A549 (cell line): ENCODE data around the gene OXA1L. TPM values are rescaled to one million over a fixed set of nuclear protein-coding genes. Genes with fewer than 3 reads are reported as not detected.
"Not testable (repeated sequence)": the region's sequence is repeated elsewhere in the genome, so short reads cannot be mapped to it uniquely, and the experiment has no call there.

Experiments used
- ATAC-seq, 2 experiments: fragments of 200-7000 bp in 1 of 2; fragments of >200 bp in 1 of 2; cut with Nextera tagmentation in 1 of 2; cut with Tn5 transposase in 1 of 2; 3 replicates each; pipeline versions ENCODE4 v1.8.0 to v1.9.1; 2018 to 2020; ENCODE audit warnings: mild to moderate bottlenecking in 1 of 2, moderate library complexity in 1 of 2
- CTCF ChIA-PET: fragments of 300-600 bp; sonication (Branson Sonifier 250); formaldehyde crosslinking; extraction: SDS; loops from one replicate; lab custom pipeline; 2021; ENCODE audit warnings: antibody characterized with exemption, inconsistent platforms; lab: Yijun Ruan, JAX
- POLR2A ChIA-PET: fragments of 350-600 bp; formaldehyde crosslinking; extraction: SDS; loops from one replicate; lab custom pipeline; 2021; ENCODE audit warnings: antibody characterized with exemption, inconsistent platforms; lab: Yijun Ruan, JAX
- DNase-seq, 2 experiments: peaks; one replicate each; pipeline versions ENCODE4 v3.0.0 to v3.0.0-alpha.2; 2011 to 2016; ENCODE audit warnings: low read depth in 1 of 2, low spot score in 1 of 2
- FAIRE-seq: peaks from 2 replicates; lab custom pipeline; 2011; peaks lifted over from hg19 to GRCh38; lab: Jason Lieb, UNC
- H3K27ac ChIP-seq, 2 experiments: fragments of >200 bp; sonication (Bioruptor Twin); formaldehyde crosslinking; 3 replicates each; pipeline ENCODE4 v1.5.1; 2016 to 2017
- H3K4me1 ChIP-seq: fragments of >200 bp; sonication (Bioruptor Twin); formaldehyde crosslinking; 3 replicates; pipeline ENCODE4 v1.6.1; 2016
- H3K4me2 ChIP-seq: fragments of >200 bp; sonication (Bioruptor Twin); formaldehyde crosslinking; 3 replicates; pipeline ENCODE4 v1.6.1; 2016
- H3K4me3 ChIP-seq: fragments of >200 bp; sonication (Bioruptor Twin); formaldehyde crosslinking; 3 replicates; pipeline ENCODE4 v1.5.1; 2016
- H3K9me3 ChIP-seq: fragments of >200 bp; sonication (Bioruptor Twin); formaldehyde crosslinking; 3 replicates; pipeline ENCODE4 v1.6.1; 2016
- CHD4 ChIP-seq: fragments of 200-600 bp; sonication (generic); IDR thresholded peaks from 2 replicates; pipeline ENCODE4 v1.6.1; 2016; ENCODE audit warnings: antibody characterized with exemption, mild to moderate bottlenecking, borderline replicate concordance
- EP300 ChIP-seq, 2 experiments: fragments of >200 bp; sonication (Bioruptor Twin); formaldehyde crosslinking; IDR thresholded peaks; 2 replicates in 1 of 2; 3 replicates in 1 of 2; pipeline ENCODE4 v1.6.1; 2016 to 2017
- GATA3 ChIP-seq: IDR thresholded peaks from 2 replicates; pipeline ENCODE4 v1.6.1; 2012; ENCODE audit warnings: borderline replicate concordance
- HOXB13 ChIP-seq: fragments of 250-450 bp; sonication (Bioruptor Pico); IDR thresholded peaks from 2 replicates; pipeline ENCODE4 v1.5.0; 2020; ENCODE audit warnings: low read depth, mild to moderate bottlenecking, moderate library complexity
- JUN ChIP-seq, 2 experiments: fragments of >200 bp; sonication (Bioruptor Twin); formaldehyde crosslinking; IDR thresholded peaks; 2 replicates in 1 of 2; 3 replicates in 1 of 2; pipeline ENCODE4 v1.6.1; 2016 to 2017
- KDM5A ChIP-seq: fragments of 200-600 bp; sonication (generic); IDR thresholded peaks from 2 replicates; pipeline ENCODE4 v1.6.1; 2016; ENCODE audit warnings: antibody characterized with exemption, mild to moderate bottlenecking
- MAZ ChIP-seq: fragments of 150-350 bp; IDR thresholded peaks from 2 replicates; pipeline ENCODE4 v1.6.1; 2014; ENCODE audit warnings: antibody characterized with exemption, low read depth, low read length, borderline replicate concordance
- PHF8 ChIP-seq: fragments of 200-600 bp; sonication (generic); IDR thresholded peaks from 2 replicates; pipeline ENCODE4 v1.6.1; 2016; ENCODE audit warnings: low read depth, mild to moderate bottlenecking, antibody characterized with exemption, moderate library complexity, borderline replicate concordance
- POLR2AphosphoS2 ChIP-seq: conservative IDR thresholded peaks from 2 replicates; pipeline ENCODE4 v1.6.1; 2012; ENCODE audit warnings: low read length, improper control_type of control experiment, inconsistent platforms
- RCOR1 ChIP-seq: fragments of 150-350 bp; IDR thresholded peaks from 2 replicates; pipeline ENCODE4 v1.6.1; 2014; ENCODE audit warnings: antibody characterized with exemption, low read length, low read depth
- ZC3H11A ChIP-seq: fragments of 450-650 bp; IDR thresholded peaks from 2 replicates; pipeline ENCODE4 v1.6.1; 2014; ENCODE audit warnings: antibody characterized with exemption, mild to moderate bottlenecking
- WGBS: methylation state at CpG from one replicate; pipeline ENCODE4 v1.1.6; 2017; ENCODE audit errors: missing lambda C conversion rate; 5-methylcytosine and 5-hydroxymethylcytosine counted together
- polyA plus RNA-seq, 4 experiments: library from polyadenylated mRNA; depleted of rRNA in 3 of 4; stranded (reverse); fragments of >200 nt; fragmentation: RNase III in 1 of 4; extraction: RNeasy Plus Mini Kit Qiagen cat#74134 plus additional on column Dnase treatment in 1 of 4; gene quantifications; 2 replicates in 3 of 4; 3 replicates in 1 of 4; pipeline ENCODE4 v1.2.3, GENCODE V29; 2011 to 2017
- TF ChIP-seq, protein P1 (sequence below): fragments of 250-450 bp; sonication (Bioruptor Pico); IDR thresholded peaks from 2 replicates; pipeline ENCODE4 v1.5.0; 2021; ENCODE audit warnings: mild to moderate bottlenecking, moderate library complexity, borderline replicate concordance
- TF ChIP-seq, protein P2 (sequence below): IDR thresholded peaks from 2 replicates; pipeline ENCODE4 v1.6.1; 2012
- TF ChIP-seq, protein P3 (sequence below): fragments of >200 bp; sonication (Bioruptor Twin); formaldehyde crosslinking; IDR thresholded peaks from 2 replicates; pipeline ENCODE4 v1.6.1; 2016
- TF ChIP-seq, protein P4 (sequence below): fragments of 250-450 bp; sonication (Bioruptor Pico); IDR thresholded peaks from 2 replicates; pipeline ENCODE4 v1.5.0; 2020; ENCODE audit warnings: low read depth, mild to moderate bottlenecking, moderate library complexity
- TF ChIP-seq, protein P5 (sequence below): fragments of 450-650 bp; IDR thresholded peaks from 2 replicates; pipeline ENCODE4 v1.6.1; 2014; ENCODE audit warnings: antibody characterized with exemption

OXA1L gene
- polyA plus RNA-seq, 2 of the 4 experiments (the other 2 are of a cell fraction), result 133 to 199 TPM

DNA sequence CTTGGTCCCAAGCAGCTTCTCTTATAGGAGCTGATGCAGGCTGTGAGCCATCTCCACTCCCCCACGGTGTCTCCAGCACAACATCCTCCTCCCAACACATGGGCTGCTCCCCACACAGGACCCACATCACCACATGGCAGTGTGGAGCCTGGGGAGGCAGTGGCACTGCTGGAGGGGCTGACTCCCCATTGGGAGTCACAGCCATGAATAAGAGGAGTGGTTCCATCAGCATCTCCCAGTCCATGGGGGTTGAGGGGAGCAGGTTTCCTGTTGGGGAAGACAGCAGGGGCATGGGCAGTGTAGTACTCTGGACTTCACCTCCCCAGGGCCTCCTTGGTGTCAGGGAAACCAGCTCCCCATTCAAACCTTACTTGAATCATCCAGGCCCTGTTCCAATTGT lies 40.5 kb upstream of the OXA1L start:
- POLR2A ChIA-PET, result no interaction called here
- CTCF ChIA-PET, result interaction anchor here (0.7 to 1.9 kb wide), 2 partner anchors 25 to 52 kb away, joined by 3 to 4 read pairs; no protein-coding TSS in a partner anchor

DNA sequence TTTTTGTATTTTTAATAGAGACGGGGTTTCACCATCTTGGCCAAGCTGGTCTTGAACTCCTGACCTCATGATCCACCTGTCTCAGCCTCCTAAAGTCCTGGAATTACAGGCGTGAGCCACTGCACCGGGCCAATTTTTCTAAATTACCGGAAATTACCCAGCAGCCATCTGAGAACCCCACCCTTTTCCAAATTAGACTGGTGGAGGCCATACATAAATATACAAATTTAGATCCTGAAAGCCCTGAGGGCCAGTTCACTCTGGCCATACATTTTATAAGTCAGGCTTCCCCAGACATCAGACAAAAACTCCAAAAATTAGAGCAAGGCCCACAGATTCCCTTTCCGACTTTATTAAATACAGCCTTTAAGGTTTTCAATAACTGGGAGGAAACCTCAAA lies 34.4 kb upstream of the OXA1L start:
- H3K4me1 ChIP-seq, H3K4me3 ChIP-seq, FAIRE-seq, H3K9me3 ChIP-seq, H3K27ac ChIP-seq, ATAC-seq, DNase-seq, H3K4me2 ChIP-seq, POLR2A ChIA-PET: not testable (repeated sequence)
- WGBS, result 71% methylated on average over 5 of the region's 5 CpGs
- CTCF ChIA-PET, result interaction anchor here (1.2 to 1.3 kb wide), 2 partner anchors 73 to 161 kb away, joined by 3 read pairs; no protein-coding TSS in a partner anchor

More for the DNA sequence above, 40.5 kb upstream of the OXA1L start:
- no peak for TF ChIP-seq JUN (IDR thresholded peaks at IDR 0.05)
- no peak for TF ChIP-seq GATA3
- TF ChIP-seq, protein P1, sequence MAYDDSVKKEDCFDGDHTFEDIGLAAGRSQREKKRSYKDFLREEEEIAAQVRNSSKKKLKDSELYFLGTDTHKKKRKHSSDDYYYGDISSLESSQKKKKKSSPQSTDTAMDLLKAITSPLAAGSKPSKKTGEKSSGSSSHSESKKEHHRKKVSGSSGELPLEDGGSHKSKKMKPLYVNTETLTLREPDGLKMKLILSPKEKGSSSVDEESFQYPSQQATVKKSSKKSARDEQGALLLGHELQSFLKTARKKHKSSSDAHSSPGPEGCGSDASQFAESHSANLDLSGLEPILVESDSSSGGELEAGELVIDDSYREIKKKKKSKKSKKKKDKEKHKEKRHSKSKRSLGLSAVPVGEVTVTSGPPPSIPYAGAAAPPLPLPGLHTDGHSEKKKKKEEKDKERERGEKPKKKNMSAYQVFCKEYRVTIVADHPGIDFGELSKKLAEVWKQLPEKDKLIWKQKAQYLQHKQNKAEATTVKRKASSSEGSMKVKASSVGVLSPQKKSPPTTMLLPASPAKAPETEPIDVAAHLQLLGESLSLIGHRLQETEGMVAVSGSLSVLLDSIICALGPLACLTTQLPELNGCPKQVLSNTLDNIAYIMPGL (CRISPR knock-in tag), result no peak
- TF ChIP-seq PHF8, result no peak
- TF ChIP-seq, protein P2, sequence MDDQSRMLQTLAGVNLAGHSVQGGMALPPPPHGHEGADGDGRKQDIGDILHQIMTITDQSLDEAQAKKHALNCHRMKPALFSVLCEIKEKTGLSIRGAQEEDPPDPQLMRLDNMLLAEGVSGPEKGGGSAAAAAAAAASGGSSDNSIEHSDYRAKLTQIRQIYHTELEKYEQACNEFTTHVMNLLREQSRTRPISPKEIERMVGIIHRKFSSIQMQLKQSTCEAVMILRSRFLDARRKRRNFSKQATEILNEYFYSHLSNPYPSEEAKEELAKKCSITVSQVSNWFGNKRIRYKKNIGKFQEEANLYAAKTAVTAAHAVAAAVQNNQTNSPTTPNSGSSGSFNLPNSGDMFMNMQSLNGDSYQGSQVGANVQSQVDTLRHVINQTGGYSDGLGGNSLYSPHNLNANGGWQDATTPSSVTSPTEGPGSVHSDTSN, result no peak
- no peak for TF ChIP-seq EP300 (IDR thresholded peaks at IDR 0.05)
- no peak for TF ChIP-seq POLR2AphosphoS2
- TF ChIP-seq, protein P3, sequence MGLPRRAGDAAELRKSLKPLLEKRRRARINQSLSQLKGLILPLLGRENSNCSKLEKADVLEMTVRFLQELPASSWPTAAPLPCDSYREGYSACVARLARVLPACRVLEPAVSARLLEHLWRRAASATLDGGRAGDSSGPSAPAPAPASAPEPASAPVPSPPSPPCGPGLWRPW, result no peak
- TF ChIP-seq CHD4, result no peak
- no peak for TF ChIP-seq KDM5A
- no peak for TF ChIP-seq RCOR1
- no peak for TF ChIP-seq HOXB13 (CRISPR knock-in tag)
- no peak for TF ChIP-seq ZC3H11A
- TF ChIP-seq, all 56 proteins: peak for 0
- peaks cover 7% of the 10 kb centered on the region; the same call in 2 of the 3 replicates for H3K9me3 ChIP-seq
- ATAC-seq, result no peak; a peak in 1 of 6 replicates
- WGBS, result 13% methylated on average over 1 of the region's 1 CpG
- no peak overlapping the region for H3K4me3 ChIP-seq
- H3K27ac ChIP-seq, result no peak overlapping the region
- H3K4me2 ChIP-seq, result no peak overlapping the region
- no peaks in the 10 kb centered on the region for H3K4me1 ChIP-seq
- FAIRE-seq, result no peak
- DNase-seq, result no peak

DNA sequence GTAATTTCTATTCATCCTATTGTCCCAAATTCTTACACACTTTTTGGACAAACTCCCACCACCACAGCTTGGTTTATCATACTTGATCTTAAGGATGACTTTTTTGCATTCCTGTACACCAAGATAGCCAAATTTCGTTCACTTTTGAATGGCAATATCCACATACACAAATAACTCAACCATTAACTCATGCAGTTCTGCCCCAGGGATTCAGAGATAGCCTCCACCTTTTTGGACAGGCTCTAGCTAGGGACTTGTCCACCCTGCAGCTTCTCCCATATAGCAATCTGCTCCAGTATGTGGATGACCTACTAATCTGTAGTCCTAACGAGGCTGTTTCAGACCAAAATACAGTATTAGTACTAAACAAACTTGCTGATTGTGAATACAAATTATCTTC lies 32.7 kb upstream of the OXA1L start:
- no peak for DNase-seq
- 0 out of 3 replicates have a peak, but pooled peaks cover 7% of the 10 kb centered on the region for H3K9me3 ChIP-seq
- no peak overlapping the region for H3K27ac ChIP-seq
- ChIA-PET CTCF (interaction anchor here (0.5 to 1.1 kb wide), 4 partner anchors 10 to 198 kb away, joined by 3 to 4 read pairs (median 3); no protein-coding TSS in a partner anchor), POLR2A (no interaction called here)
- 13% methylated on average over 2 of the region's 2 CpGs for WGBS
- no peak for ATAC-seq
- H3K4me2 ChIP-seq, result no peak overlapping the region
- H3K4me1 ChIP-seq, result no peaks in the 10 kb centered on the region
- FAIRE-seq, result no peak
- no peak overlapping the region for H3K4me3 ChIP-seq
- TF ChIP-seq, protein P4, sequence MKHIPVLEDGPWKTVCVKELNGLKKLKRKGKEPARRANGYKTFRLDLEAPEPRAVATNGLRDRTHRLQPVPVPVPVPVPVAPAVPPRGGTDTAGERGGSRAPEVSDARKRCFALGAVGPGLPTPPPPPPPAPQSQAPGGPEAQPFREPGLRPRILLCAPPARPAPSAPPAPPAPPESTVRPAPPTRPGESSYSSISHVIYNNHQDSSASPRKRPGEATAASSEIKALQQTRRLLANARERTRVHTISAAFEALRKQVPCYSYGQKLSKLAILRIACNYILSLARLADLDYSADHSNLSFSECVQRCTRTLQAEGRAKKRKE (CRISPR knock-in tag), result no peak
- TF ChIP-seq ZC3H11A, result no peak
- TF ChIP-seq MAZ, result no peak
- TF ChIP-seq, protein P5, sequence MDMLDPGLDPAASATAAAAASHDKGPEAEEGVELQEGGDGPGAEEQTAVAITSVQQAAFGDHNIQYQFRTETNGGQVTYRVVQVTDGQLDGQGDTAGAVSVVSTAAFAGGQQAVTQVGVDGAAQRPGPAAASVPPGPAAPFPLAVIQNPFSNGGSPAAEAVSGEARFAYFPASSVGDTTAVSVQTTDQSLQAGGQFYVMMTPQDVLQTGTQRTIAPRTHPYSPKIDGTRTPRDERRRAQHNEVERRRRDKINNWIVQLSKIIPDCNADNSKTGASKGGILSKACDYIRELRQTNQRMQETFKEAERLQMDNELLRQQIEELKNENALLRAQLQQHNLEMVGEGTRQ, result no peak
